ENCODE results near the gene HSPB3.

- TF ChIP-seq, protein P1, sequence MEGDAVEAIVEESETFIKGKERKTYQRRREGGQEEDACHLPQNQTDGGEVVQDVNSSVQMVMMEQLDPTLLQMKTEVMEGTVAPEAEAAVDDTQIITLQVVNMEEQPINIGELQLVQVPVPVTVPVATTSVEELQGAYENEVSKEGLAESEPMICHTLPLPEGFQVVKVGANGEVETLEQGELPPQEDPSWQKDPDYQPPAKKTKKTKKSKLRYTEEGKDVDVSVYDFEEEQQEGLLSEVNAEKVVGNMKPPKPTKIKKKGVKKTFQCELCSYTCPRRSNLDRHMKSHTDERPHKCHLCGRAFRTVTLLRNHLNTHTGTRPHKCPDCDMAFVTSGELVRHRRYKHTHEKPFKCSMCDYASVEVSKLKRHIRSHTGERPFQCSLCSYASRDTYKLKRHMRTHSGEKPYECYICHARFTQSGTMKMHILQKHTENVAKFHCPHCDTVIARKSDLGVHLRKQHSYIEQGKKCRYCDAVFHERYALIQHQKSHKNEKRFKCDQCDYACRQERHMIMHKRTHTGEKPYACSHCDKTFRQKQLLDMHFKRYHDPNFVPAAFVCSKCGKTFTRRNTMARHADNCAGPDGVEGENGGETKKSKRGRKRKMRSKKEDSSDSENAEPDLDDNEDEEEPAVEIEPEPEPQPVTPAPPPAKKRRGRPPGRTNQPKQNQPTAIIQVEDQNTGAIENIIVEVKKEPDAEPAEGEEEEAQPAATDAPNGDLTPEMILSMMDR (conservative IDR thresholded peaks at IDR 0.05; ENCODE audit: low read depth, low read length): no peak
- no peak for TF ChIP-seq EZH2 (IDR thresholded peaks at IDR 0.05; ENCODE audit: low read length, unreplicated experiment)
Measured at GRCh38 chr5:54449923-54450322, 5.6 kb upstream of the HSPB3 start.
